WI38 (cell line): ENCODE results near the gene USP40.

Experiments used
- H3K4me3 ChIP-seq: 2 replicates; pipeline ENCODE4 v1.5.1; 2011; ENCODE audit warnings: low read depth, mild to moderate bottlenecking, control low read depth, low read length
- CTCF ChIP-seq: IDR thresholded peaks from 2 replicates; pipeline ENCODE4 v1.5.1; 2012; ENCODE audit warnings: low read depth, mild to moderate bottlenecking, control low read depth, low read length

The USP40 gene

GRCh38 chr2:233473878-233474277 is 92.7 kb downstream of the USP40 start:
- H3K4me3 ChIP-seq, result no peak overlapping the region
- no peak for TF ChIP-seq CTCF

GRCh38 chr2:233473386-233473791 is 93.2 kb downstream of the USP40 start:
- no peak for TF ChIP-seq CTCF
- no peak overlapping the region for H3K4me3 ChIP-seq

- no peak for TF ChIP-seq CTCF
- H3K4me3 ChIP-seq, result no peak overlapping the region
Observed at GRCh38 chr2:233471291-233472035, 95.1 kb downstream of the USP40 start.

GRCh38 chr2:233470839-233471238 is 95.7 kb downstream of the USP40 start:
- no peak for TF ChIP-seq CTCF
- H3K4me3 ChIP-seq, result no peak overlapping the region

- H3K4me3 ChIP-seq, result no peak overlapping the region
- TF ChIP-seq CTCF, result no peak
Observed at GRCh38 chr2:233470011-233470687, 96.4 kb downstream of the USP40 start.

GRCh38 chr2:233469261-233470010 is 97.1 kb downstream of the USP40 start:
- no peak for TF ChIP-seq CTCF
- H3K4me3 ChIP-seq, result no peak overlapping the region

- no peak overlapping the region for H3K4me3 ChIP-seq
- TF ChIP-seq CTCF, result no peak
Observed at GRCh38 chr2:233468741-233469110, 97.9 kb downstream of the USP40 start.
